KMS-11 (cell line): ENCODE results near the gene NRXN3.

Experiments
- H2AFZ ChIP-seq: fragments of 200-600 bp; sonication (generic); 2 replicates; pipeline ENCODE4 v1.6.1; 2016; ENCODE audit warnings: antibody characterized with exemption, mixed run types, low read depth
- H3K27ac ChIP-seq: fragments of 200-600 bp; sonication (generic); 2 replicates; pipeline ENCODE4 v1.6.1; 2016; ENCODE audit warnings: mild to moderate bottlenecking, mixed run types
- H3K27me3 ChIP-seq: fragments of 200-600 bp; sonication (generic); 2 replicates; pipeline ENCODE4 v1.6.1; 2017; ENCODE audit warnings: mild to moderate bottlenecking, low read depth, mixed run types, moderate library complexity; ENCODE audit not compliant: insufficient read depth
- H3K36me3 ChIP-seq: fragments of 200-600 bp; sonication (generic); 2 replicates; pipeline ENCODE4 v1.6.1; 2017; ENCODE audit warnings: mild to moderate bottlenecking, mixed run types; ENCODE audit not compliant: insufficient read depth
- H3K4me1 ChIP-seq: fragments of 200-600 bp; sonication (generic); 2 replicates; pipeline ENCODE4 v1.6.1; 2016; ENCODE audit warnings: mild to moderate bottlenecking, low read depth, mixed run types; ENCODE audit not compliant: poor library complexity, severe bottlenecking
- H3K4me2 ChIP-seq: fragments of 200-600 bp; sonication (generic); 2 replicates; pipeline ENCODE4 v1.7.0; 2016; ENCODE audit warnings: mild to moderate bottlenecking, mixed run types
- H3K4me3 ChIP-seq: fragments of 200-600 bp; sonication (generic); IDR thresholded peaks from 2 replicates; pipeline ENCODE4 v1.6.1; 2017; ENCODE audit warnings: low read depth, low read length, mixed read lengths; ENCODE audit not compliant: insufficient read depth
- H3K79me2 ChIP-seq: fragments of 200-600 bp; sonication (generic); 2 replicates; pipeline ENCODE4 v1.6.1; 2016; ENCODE audit warnings: low read depth, mixed run types; ENCODE audit not compliant: insufficient read depth
- H3K9ac ChIP-seq: fragments of 200-600 bp; sonication (generic); 2 replicates; pipeline ENCODE4 v1.6.1; 2016; ENCODE audit warnings: mild to moderate bottlenecking, mixed run types
- H4K20me1 ChIP-seq: fragments of 200-600 bp; sonication (generic); 2 replicates; pipeline ENCODE4 v1.6.1; 2016; ENCODE audit warnings: mild to moderate bottlenecking, mixed run types; ENCODE audit not compliant: insufficient read depth
- TF ChIP-seq, protein P1 (sequence below): fragments of 200-600 bp; sonication (generic); conservative IDR thresholded peaks from 2 replicates; pipeline ENCODE4 v1.6.1; 2017; ENCODE audit warnings: low read depth, mild to moderate bottlenecking, antibody characterized with exemption, low read length, moderate library complexity, mixed read lengths

NRXN3 gene

DNA sequence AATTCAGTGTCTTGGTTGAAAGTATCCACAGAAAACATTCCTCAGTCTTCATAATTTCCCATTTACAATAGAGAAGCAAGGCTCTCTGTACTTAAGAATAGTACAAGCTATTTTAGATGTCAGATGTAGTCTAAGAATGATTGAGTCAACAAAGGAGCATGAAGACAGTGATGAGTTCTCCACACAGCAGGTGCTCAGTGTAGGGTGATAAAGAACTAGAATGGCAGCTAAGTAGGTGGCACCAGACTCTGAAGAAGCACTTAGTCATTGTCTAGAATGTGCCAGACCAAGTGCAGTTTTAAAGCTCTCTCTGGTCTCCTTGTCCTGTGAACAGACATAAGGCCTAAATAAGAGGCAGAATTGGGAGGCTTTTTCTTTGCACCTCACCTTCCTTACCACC lies 504.6 kb downstream of the NRXN3 start:
- no peaks in the 10 kb centered on the region for H4K20me1 ChIP-seq
- H3K4me3 ChIP-seq = no peak overlapping the region
- H3K27ac ChIP-seq = no peak overlapping the region
- no peak overlapping the region for H3K4me2 ChIP-seq
- no peaks in the 10 kb centered on the region for H3K4me1 ChIP-seq
- no peaks in the 10 kb centered on the region for H3K79me2 ChIP-seq
- H3K36me3 ChIP-seq = no peaks in the 10 kb centered on the region
- TF ChIP-seq, protein P1, sequence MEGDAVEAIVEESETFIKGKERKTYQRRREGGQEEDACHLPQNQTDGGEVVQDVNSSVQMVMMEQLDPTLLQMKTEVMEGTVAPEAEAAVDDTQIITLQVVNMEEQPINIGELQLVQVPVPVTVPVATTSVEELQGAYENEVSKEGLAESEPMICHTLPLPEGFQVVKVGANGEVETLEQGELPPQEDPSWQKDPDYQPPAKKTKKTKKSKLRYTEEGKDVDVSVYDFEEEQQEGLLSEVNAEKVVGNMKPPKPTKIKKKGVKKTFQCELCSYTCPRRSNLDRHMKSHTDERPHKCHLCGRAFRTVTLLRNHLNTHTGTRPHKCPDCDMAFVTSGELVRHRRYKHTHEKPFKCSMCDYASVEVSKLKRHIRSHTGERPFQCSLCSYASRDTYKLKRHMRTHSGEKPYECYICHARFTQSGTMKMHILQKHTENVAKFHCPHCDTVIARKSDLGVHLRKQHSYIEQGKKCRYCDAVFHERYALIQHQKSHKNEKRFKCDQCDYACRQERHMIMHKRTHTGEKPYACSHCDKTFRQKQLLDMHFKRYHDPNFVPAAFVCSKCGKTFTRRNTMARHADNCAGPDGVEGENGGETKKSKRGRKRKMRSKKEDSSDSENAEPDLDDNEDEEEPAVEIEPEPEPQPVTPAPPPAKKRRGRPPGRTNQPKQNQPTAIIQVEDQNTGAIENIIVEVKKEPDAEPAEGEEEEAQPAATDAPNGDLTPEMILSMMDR = no peak
- H3K9ac ChIP-seq = no peak overlapping the region
- H3K27me3 ChIP-seq = no peaks in the 10 kb centered on the region
- H2AFZ ChIP-seq = no peak overlapping the region

DNA sequence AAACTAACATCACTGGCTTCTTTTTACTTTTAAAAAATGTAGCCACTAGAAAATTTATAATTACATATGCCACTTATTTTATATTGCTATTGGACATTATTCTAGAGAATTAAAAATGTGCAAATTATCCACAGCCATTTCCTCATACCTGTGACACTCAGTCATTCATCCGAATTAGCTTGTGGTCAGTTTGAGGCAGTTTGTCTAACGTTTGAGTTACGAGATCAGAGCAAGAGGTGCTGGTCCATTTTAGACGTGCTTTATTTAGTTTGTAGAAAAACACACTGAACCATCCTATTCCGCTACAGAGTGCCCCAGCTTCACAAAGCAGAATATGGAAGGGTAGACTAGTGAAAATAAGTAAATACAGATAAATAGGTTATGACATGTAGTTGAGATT lies 513.0 kb downstream of the NRXN3 start:
- Histone ChIP-seq H2AFZ (no peak overlapping the region), H3K27ac (no peak overlapping the region), H3K4me3 (no peak overlapping the region), H3K4me2 (no peak overlapping the region), H3K4me1 (no peaks in the 10 kb centered on the region), H3K27me3 (no peaks in the 10 kb centered on the region), H4K20me1 (no peaks in the 10 kb centered on the region), H3K9ac (no peak overlapping the region), H3K79me2 (no peaks in the 10 kb centered on the region), H3K36me3 (no peaks in the 10 kb centered on the region)
- TF ChIP-seq, protein P1 = no peak

DNA sequence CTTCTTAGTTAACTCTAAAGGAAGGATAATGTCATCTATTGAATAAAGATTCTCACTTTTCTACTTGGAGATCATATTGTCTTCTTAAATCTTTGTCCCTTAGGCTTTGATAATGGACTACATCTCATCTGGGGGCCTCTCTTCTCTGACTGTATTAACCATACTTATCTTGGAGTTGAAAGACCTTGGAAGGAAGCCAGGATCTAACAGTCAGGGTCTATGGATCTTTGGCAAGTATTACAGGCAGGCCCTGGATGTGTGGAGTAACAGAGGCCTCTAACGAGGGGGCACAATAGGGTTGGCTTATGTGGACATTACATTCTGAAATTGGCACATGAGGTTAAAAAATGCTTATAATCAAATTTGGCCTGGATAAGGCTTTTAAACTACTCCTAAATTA lies 513.8 kb downstream of the NRXN3 start:
- Histone ChIP-seq H4K20me1 (no peaks in the 10 kb centered on the region), H3K4me1 (no peaks in the 10 kb centered on the region), H2AFZ (no peak overlapping the region), H3K79me2 (no peaks in the 10 kb centered on the region), H3K9ac (no peak overlapping the region), H3K4me2 (no peak overlapping the region), H3K36me3 (no peaks in the 10 kb centered on the region), H3K4me3 (no peak overlapping the region), H3K27ac (no peak overlapping the region), H3K27me3 (no peaks in the 10 kb centered on the region)
- TF ChIP-seq, protein P1 = no peak

DNA sequence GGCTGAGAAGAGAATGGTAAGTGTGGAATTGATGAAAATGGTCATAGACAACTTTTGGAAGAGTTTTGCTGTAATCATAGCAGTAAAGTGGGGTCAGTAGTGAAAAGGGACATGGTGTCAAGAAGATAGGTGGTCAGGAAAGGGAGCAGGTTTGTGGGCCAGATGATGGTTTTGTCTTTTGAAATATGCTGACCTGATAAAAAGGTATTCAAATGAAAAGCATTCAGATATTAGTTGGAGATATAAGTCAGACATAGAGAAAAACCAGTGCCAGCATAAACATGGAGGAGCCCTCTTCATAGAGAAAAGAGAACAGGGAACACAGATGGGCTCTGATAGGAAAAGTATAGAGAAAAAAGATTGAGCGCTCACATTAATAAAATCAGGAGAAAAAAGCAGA lies 518.3 kb downstream of the NRXN3 start:
- Histone ChIP-seq H4K20me1 (no peaks in the 10 kb centered on the region), H3K4me2 (no peak overlapping the region), H3K27me3 (no peaks in the 10 kb centered on the region), H3K36me3 (no peaks in the 10 kb centered on the region), H3K9ac (no peak overlapping the region), H3K79me2 (no peaks in the 10 kb centered on the region), H3K27ac (no peak overlapping the region), H2AFZ (no peak overlapping the region), H3K4me3 (no peak overlapping the region), H3K4me1 (no peaks in the 10 kb centered on the region)
- TF ChIP-seq, protein P1 = no peak

GRCh38 chr14:78690836-78691235 lies 520.7 kb downstream of the NRXN3 start:
- TF ChIP-seq, protein P1 = no peak
- Histone ChIP-seq H3K4me2 (no peak overlapping the region), H3K27me3 (no peaks in the 10 kb centered on the region), H2AFZ (no peak overlapping the region), H4K20me1 (no peaks in the 10 kb centered on the region), H3K9ac (no peak overlapping the region), H3K4me3 (no peak overlapping the region), H3K27ac (no peak overlapping the region), H3K36me3 (no peaks in the 10 kb centered on the region), H3K4me1 (no peaks in the 10 kb centered on the region), H3K79me2 (no peaks in the 10 kb centered on the region)
